Activated CD8-positive, alpha-beta T cell treated with anti-CD3 and anti-CD28 coated beads for 36 hours (primary cell): ENCODE measurements around the gene MYORG. TPM values are rescaled to one million over a fixed set of nuclear protein-coding genes. Genes with fewer than 3 reads are reported as not detected.

Experiments used
- ATAC-seq: fragments of 200-7000 bp; cut with Tn5 transposase; one replicate; pipeline ENCODE4 v1.10.0; 2021; ENCODE audit warnings: mild to moderate bottlenecking, moderate library complexity
- CTCF ChIA-PET: fragments of 350-600 bp; sonication (Branson Sonifier 250); formaldehyde crosslinking; loops from one replicate; lab custom pipeline; 2021; ENCODE audit warnings: antibody characterized with exemption; lab: Charles Lee
- POLR2A ChIA-PET: fragments of 350-600 bp; sonication (Branson Sonifier 250); formaldehyde crosslinking; loops from one replicate; lab custom pipeline; 2021; ENCODE audit warnings: antibody characterized with exemption; lab: Charles Lee
- DNase-seq: peaks from one replicate; pipeline ENCODE4 v3.0.0-alpha.2; 2020
- H3K27ac Mint-ChIP-seq: one replicate; pipeline ENCODE4 v1.8.0; 2021; ENCODE audit warnings: mild to moderate bottlenecking, mixed read lengths
- H3K27me3 Mint-ChIP-seq: one replicate; pipeline ENCODE4 v1.8.0; 2021; ENCODE audit warnings: mixed read lengths
- H3K36me3 Mint-ChIP-seq: one replicate; pipeline ENCODE4 v1.8.0; 2021; ENCODE audit warnings: low read depth, mixed read lengths
- H3K4me1 Mint-ChIP-seq: one replicate; pipeline ENCODE4 v1.8.0; 2021; ENCODE audit warnings: low read depth, mixed read lengths
- H3K4me3 Mint-ChIP-seq: one replicate; pipeline ENCODE4 v1.8.0; 2021; ENCODE audit warnings: mild to moderate bottlenecking, moderate library complexity, mixed read lengths
- H3K9me3 Mint-ChIP-seq: one replicate; pipeline ENCODE4 v1.8.0; 2021; ENCODE audit warnings: mixed read lengths
- intact Hi-C: fragments of 100-400 bp; cut with micrococcal nuclease; formaldehyde crosslinking; loops from one replicate; pipeline ENCODE4 v1.10.0; 2022
- total RNA-seq, 2 experiments: library from RNA; stranded (reverse); gene quantifications; one replicate each; pipeline ENCODE4 v1.2.3, GENCODE V29; 2021
- TF ChIP-seq, protein P1 (sequence below): fragments of 200-600 bp; IDR thresholded peaks from one replicate; pipeline ENCODE4 v1.8.0; 2022; ENCODE audit warnings: antibody characterized with exemption, mild to moderate bottlenecking

MYORG gene
- total RNA-seq, 2 experiments from 2014 or later = 4.1 to 5.5 TPM

DNA sequence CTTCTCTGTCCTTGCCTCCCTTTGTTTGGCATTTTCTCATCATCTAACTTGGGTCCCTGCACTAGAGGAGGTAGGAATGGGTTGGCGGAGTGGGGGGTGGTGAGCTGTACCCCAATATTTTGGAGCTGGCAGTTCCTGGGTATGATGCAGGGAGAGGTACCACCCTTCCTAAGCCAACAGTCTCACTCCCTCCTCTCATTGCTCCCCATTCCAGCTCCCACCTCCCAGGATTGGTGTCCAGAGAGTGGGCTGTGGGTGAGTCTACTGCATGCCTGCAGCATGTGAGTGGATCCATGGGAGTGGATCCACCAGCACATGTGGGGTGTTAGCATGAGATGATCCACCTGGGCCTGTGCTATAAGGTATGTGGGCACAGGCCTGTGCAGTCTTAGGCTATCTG, 22.2 kb upstream of the MYORG start:
- no peak for ATAC-seq
- no peak overlapping the region for H3K27ac Mint-ChIP-seq
- CTCF ChIA-PET = no interaction called here

DNA sequence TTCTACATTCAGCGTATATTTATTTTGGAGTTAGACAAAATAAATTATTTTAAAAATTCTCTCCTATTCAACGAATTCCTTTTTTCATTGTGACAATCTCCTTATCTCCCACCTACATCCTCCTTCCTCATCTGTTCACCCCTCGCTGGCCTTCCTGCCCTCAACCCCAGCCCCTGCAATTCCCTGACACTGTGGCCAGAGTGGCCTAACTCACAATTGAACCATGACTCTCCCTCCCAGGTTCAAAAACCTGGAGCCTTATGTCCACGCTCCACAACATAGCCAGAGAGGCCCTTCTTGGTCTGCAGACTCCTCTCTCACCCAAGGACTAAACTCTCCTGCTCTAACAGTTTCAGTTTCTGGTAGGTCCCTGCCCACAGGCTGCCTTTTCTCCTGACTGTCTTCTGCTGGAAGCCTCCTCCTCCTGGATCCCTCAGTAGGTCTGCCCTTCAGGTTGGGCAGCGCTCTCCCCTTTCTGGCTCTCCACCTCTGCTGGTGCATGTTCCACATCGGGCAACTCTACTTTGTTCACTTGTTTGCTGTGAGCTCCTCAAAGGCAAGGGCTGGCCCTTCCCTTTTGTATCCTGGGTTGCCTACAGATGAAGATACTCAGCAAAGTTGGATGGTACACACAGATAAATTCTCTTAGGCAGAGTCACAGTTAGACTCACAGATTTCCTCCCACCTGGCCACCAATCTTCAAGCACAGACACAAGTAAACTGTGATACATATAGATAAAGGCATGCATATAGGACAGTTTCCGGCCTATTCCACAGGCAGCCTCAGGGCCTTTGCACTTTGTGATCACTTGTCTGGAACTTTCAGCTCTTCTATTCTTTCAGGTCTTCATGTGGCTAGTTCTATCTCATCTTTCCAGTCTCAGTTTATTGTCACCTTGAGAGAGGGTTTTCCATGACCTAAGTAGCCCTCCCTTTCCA, 19.8 kb upstream of the MYORG start:
- Mint-ChIP-seq H3K27me3 (peaks cover 1% of the 10 kb centered on the region), H3K4me3 (no peak overlapping the region), H3K27ac (no peak overlapping the region), H3K36me3 (no peaks in the 10 kb centered on the region), H3K4me1 (no peaks in the 10 kb centered on the region), H3K9me3 (no peaks in the 10 kb centered on the region)
- CTCF ChIA-PET = no interaction called here
- POLR2A ChIA-PET = no interaction called here
- TF ChIP-seq, protein P1, sequence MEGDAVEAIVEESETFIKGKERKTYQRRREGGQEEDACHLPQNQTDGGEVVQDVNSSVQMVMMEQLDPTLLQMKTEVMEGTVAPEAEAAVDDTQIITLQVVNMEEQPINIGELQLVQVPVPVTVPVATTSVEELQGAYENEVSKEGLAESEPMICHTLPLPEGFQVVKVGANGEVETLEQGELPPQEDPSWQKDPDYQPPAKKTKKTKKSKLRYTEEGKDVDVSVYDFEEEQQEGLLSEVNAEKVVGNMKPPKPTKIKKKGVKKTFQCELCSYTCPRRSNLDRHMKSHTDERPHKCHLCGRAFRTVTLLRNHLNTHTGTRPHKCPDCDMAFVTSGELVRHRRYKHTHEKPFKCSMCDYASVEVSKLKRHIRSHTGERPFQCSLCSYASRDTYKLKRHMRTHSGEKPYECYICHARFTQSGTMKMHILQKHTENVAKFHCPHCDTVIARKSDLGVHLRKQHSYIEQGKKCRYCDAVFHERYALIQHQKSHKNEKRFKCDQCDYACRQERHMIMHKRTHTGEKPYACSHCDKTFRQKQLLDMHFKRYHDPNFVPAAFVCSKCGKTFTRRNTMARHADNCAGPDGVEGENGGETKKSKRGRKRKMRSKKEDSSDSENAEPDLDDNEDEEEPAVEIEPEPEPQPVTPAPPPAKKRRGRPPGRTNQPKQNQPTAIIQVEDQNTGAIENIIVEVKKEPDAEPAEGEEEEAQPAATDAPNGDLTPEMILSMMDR = no peak
- intact Hi-C loops = no loop called here
- ATAC-seq (no peak), DNase-seq (no peak)

More for the DNA sequence above, 22.2 kb upstream of the MYORG start:
- intact Hi-C loops = no loop called here
- no peak for DNase-seq
- TF ChIP-seq, protein P1 = no peak
- H3K36me3 Mint-ChIP-seq = no peaks in the 10 kb centered on the region
- no peaks in the 10 kb centered on the region for H3K9me3 Mint-ChIP-seq
- POLR2A ChIA-PET = no interaction called here
- no peaks in the 10 kb centered on the region for H3K4me1 Mint-ChIP-seq
- H3K27me3 Mint-ChIP-seq = no peaks in the 10 kb centered on the region
- H3K4me3 Mint-ChIP-seq = no peak overlapping the region

DNA sequence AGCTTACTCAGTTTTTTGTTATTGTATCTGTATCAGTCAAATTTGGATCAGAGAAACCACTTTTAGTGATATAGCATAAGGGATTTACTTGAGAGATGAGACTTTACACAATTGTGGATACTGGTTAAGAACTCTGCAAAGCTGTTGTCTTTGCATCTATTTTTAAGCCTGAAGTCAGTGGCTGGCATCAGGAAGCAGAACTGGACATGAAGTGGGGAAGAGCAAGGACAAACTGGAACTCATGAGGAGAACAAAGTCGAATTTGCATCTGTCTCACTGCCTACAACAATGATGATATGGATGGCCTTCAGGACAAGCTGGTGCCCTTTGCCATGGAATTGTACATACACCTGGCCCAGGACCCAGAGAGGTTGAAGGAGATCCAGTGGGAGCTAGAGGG, 15.8 kb upstream of the MYORG start:
- CTCF ChIA-PET = interaction anchor here (0.6 to 4.0 kb wide), 8 partner anchors 11 to 212 kb away, joined by 3 to 31 read pairs (median 3); no protein-coding TSS in a partner anchor
- no peaks in the 10 kb centered on the region for H3K36me3 Mint-ChIP-seq
- no peaks in the 10 kb centered on the region for H3K9me3 Mint-ChIP-seq
- H3K4me3 Mint-ChIP-seq = no peak overlapping the region
- no peak overlapping the region for H3K27ac Mint-ChIP-seq
- POLR2A ChIA-PET = no interaction called here
- TF ChIP-seq, protein P1 = no peak
- ATAC-seq (no peak), DNase-seq (no peak)
- no peaks in the 10 kb centered on the region for H3K4me1 Mint-ChIP-seq
- intact Hi-C loops = no loop called here
- peaks cover 1% of the 10 kb centered on the region for H3K27me3 Mint-ChIP-seq

DNA sequence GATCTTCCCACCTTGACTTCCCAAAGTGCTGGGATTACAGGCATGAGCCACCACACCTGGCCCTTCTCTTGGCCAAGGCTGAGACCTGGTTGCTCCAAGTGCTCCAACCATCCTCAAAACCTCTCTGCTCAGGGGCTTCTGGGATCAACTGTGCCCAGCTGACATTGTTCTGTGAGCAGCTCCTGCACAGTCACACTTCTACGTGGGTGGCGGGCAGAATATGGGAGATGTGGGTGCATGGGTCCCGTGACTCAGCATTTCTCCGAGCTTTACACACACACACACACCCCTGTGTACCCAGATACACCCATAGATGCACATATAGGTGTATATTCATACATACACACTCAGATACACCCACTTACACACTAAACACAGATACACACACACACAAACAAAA, 10.5 kb upstream of the MYORG start:
- intact Hi-C loops = no loop called here
- H3K27ac Mint-ChIP-seq = no peak overlapping the region
- H3K4me3 Mint-ChIP-seq = no peak overlapping the region
- no peak for DNase-seq
- peaks cover 1% of the 10 kb centered on the region for H3K27me3 Mint-ChIP-seq
- no peaks in the 10 kb centered on the region for H3K4me1 Mint-ChIP-seq
- POLR2A ChIA-PET = no interaction called here
- CTCF ChIA-PET = interaction anchor here (2.8 kb wide), 1 partner anchor 9 kb away, joined by 17 read pairs; the partner anchor contains the start of gene MYORG
- TF ChIP-seq, protein P1 = no peak
- ATAC-seq = no peak
- no peaks in the 10 kb centered on the region for H3K36me3 Mint-ChIP-seq
- no peaks in the 10 kb centered on the region for H3K9me3 Mint-ChIP-seq

DNA sequence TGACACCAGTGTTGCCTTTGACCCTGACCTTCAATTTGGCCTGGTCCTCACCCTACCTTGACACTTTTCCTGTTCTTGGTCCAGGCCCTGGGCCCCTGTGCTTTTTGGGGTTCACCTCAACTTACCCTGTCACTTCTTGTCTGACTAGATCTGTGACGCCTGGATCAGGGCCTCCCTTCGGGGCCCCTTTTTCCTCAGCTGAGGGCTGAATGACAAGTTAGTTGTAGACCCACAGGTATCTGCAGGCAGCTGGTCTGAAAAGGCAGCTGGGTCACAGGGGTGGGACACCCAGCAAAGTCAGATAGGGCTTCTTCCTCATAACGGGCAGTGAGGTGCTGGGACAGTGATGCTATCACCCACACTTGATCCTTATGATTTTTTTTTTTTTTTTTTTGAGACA, 10.0 kb upstream of the MYORG start:
- POLR2A ChIA-PET = no interaction called here
- intact Hi-C loops = no loop called here
- DNase-seq (no peak), ATAC-seq (no peak)
- no peak overlapping the region for H3K27ac Mint-ChIP-seq
- no peak overlapping the region for H3K4me3 Mint-ChIP-seq
- CTCF ChIA-PET = interaction anchor here (0.8 to 2.8 kb wide), 2 partner anchors 8 to 204 kb away, joined by 3 to 17 read pairs; partner anchors contain the start of gene MYORG
- H3K9me3 Mint-ChIP-seq = no peaks in the 10 kb centered on the region
- TF ChIP-seq, protein P1 = no peak
- no peaks in the 10 kb centered on the region for H3K36me3 Mint-ChIP-seq
- no peaks in the 10 kb centered on the region for H3K4me1 Mint-ChIP-seq
- no peaks in the 10 kb centered on the region for H3K27me3 Mint-ChIP-seq
